MCF 10A (cell line): ENCODE results near the gene PPP1R12A. TPM values are rescaled to one million over a fixed set of nuclear protein-coding genes. Genes with fewer than 3 reads are reported as not detected.

Source experiments
- BruUV-seq: library from RNA; stranded (reverse); fragments of 400-500 nt; replicated peaks from 2 replicates; lab custom pipeline; 2021; lab: Mats Ljungman, UMichigan
- CTCF ChIA-PET: fragments of 300-600 bp; sonication (Branson Sonifier 250); formaldehyde crosslinking; extraction: SDS; loops from one replicate; lab custom pipeline; 2021; ENCODE audit warnings: antibody characterized with exemption, inconsistent platforms; lab: Yijun Ruan, JAX
- POLR2A ChIA-PET: fragments of 300-600, 350-650 bp; sonication (Branson Sonifier 250); formaldehyde crosslinking; extraction: SDS; loops from one replicate; lab custom pipeline; 2020; ENCODE audit warnings: antibody characterized with exemption, inconsistent platforms; lab: Yijun Ruan, JAX
- DNase-seq: peaks from one replicate; pipeline ENCODE4 v3.0.0-alpha.2; 2018; ENCODE audit not compliant: unreplicated experiment
- H3K27ac Mint-ChIP-seq: one replicate; pipeline ENCODE4 v1.8.0; 2022; ENCODE audit warnings: mild to moderate bottlenecking, low read depth, mixed read lengths; ENCODE audit not compliant: unreplicated experiment
- H3K27me3 Mint-ChIP-seq: one replicate; pipeline ENCODE4 v1.8.0; 2022; ENCODE audit warnings: mixed read lengths; ENCODE audit not compliant: insufficient read depth, unreplicated experiment
- H3K36me3 Mint-ChIP-seq: one replicate; pipeline ENCODE4 v1.8.0; 2022; ENCODE audit warnings: mild to moderate bottlenecking, moderate library complexity, mixed read lengths; ENCODE audit not compliant: insufficient read depth, unreplicated experiment
- H3K4me1 Mint-ChIP-seq: one replicate; pipeline ENCODE4 v1.8.0; 2022; ENCODE audit warnings: mixed read lengths; ENCODE audit not compliant: insufficient read depth, unreplicated experiment
- H3K4me3 Mint-ChIP-seq: one replicate; pipeline ENCODE4 v1.8.0; 2022; ENCODE audit warnings: mild to moderate bottlenecking, moderate library complexity, mixed read lengths; ENCODE audit not compliant: unreplicated experiment
- H3K9me3 Mint-ChIP-seq: one replicate; pipeline ENCODE4 v1.8.0; 2022; ENCODE audit warnings: mixed read lengths; ENCODE audit not compliant: unreplicated experiment
- intact Hi-C: fragments of 100-400 bp; cut with micrococcal nuclease; formaldehyde crosslinking; loops from 2 replicates; pipeline ENCODE4 v1.14.1; 2022
- total RNA-seq: library from RNA; stranded (reverse); gene quantifications from 2 replicates; pipeline ENCODE4 v1.2.3, GENCODE V29; 2022
- TF ChIP-seq, protein P1 (sequence below): fragments of 200-600 bp; IDR thresholded peaks from one replicate; pipeline ENCODE4 v1.8.0; 2022; ENCODE audit warnings: antibody characterized with exemption, mild to moderate bottlenecking; ENCODE audit not compliant: unreplicated experiment

Gene PPP1R12A
- total RNA-seq, 1 experiment from 2014 or later = 78.0 TPM

DNA sequence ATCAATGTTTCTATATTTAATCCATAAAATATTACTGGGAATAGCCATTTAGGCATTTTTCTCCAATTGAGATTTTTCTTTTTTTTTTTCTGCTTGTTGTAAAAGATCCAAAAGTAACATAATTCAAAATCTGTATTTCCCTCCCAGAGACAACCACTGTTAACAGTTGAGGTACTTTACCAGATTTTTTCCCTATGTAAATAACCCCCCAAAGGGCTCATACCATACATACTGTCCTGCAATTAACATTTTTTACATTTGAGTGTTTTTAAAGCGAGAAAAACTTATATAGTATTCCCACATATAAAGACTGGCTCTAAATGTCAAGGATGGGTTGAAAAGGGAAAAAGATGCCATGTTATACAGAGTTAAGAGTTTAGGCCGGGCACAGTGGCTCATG is 18.1 kb downstream of the PPP1R12A start:
- H3K27me3 Mint-ChIP-seq = no peaks in the 10 kb centered on the region
- ChIA-PET POLR2A (interaction anchor here (0.6 kb wide), 1 partner anchor 17 kb away, joined by 3 read pairs; no protein-coding TSS in a partner anchor), CTCF (interaction anchor here (0.6 to 0.7 kb wide), 2 partner anchors 58 to 1435 kb away, joined by 3 read pairs; no protein-coding TSS in a partner anchor)
- no TSS peak for BruUV-seq
- no peaks in the 10 kb centered on the region for H3K36me3 Mint-ChIP-seq
- intact Hi-C loops = no loop called here
- TF ChIP-seq, protein P1, sequence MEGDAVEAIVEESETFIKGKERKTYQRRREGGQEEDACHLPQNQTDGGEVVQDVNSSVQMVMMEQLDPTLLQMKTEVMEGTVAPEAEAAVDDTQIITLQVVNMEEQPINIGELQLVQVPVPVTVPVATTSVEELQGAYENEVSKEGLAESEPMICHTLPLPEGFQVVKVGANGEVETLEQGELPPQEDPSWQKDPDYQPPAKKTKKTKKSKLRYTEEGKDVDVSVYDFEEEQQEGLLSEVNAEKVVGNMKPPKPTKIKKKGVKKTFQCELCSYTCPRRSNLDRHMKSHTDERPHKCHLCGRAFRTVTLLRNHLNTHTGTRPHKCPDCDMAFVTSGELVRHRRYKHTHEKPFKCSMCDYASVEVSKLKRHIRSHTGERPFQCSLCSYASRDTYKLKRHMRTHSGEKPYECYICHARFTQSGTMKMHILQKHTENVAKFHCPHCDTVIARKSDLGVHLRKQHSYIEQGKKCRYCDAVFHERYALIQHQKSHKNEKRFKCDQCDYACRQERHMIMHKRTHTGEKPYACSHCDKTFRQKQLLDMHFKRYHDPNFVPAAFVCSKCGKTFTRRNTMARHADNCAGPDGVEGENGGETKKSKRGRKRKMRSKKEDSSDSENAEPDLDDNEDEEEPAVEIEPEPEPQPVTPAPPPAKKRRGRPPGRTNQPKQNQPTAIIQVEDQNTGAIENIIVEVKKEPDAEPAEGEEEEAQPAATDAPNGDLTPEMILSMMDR = no peak
- H3K27ac Mint-ChIP-seq = peak overlapping the region; percentile 16
- no peak overlapping the region for H3K4me3 Mint-ChIP-seq
- no peaks in the 10 kb centered on the region for H3K9me3 Mint-ChIP-seq
- H3K4me1 Mint-ChIP-seq = peaks cover 6% of the 10 kb centered on the region
- no peak for DNase-seq

DNA sequence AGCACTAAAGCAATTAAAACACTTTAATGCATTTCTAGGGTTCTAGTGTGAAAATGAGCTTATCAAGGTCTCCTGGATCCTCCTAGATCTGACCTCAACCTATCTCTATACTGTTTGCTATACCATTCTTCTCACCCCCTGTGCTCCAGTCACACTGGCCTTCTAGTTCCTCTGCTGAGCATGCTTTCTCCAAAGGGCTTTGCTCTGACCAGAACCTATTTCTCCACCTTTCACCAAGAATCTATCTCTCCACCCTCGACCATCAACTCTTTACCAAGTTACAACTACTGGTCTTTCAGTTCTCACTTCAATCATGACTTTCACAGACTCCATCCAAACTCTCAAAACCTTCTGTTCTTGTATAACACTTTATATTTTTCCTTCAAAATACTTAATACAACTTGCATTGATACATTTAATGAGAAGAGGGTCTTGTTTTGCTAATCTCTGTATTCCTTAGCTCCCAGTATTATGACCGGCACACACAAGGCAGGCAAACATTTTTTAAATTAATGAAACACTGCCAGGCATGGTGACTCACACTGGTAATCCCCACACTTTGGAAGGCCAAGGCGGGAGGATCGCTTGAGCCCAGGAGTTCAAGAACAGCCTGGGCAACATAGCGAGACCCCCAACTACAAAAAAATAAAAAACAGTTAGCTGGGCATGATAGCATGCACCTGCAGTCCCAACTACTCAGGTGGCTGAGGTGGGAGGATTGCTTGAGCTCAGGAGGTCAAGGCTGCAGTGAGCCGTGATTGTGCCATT is 22.8 kb downstream of the PPP1R12A start:
- Mint-ChIP-seq H3K27me3 (no peaks in the 10 kb centered on the region), H3K4me1 (peaks cover 15% of the 10 kb centered on the region), H3K9me3 (no peaks in the 10 kb centered on the region), H3K27ac (peak overlapping the region; percentile 4), H3K4me3 (no peak overlapping the region), H3K36me3 (no peaks in the 10 kb centered on the region)
- ChIA-PET POLR2A (interaction anchor here (0.6 to 2.7 kb wide), 3 partner anchors 19 to 408 kb away, joined by 3 to 11 read pairs (median 3); no protein-coding TSS in a partner anchor), CTCF (interaction anchor here (0.7 to 1.2 kb wide), 4 partner anchors 11 to 26 kb away, joined by 3 to 5 read pairs (median 4); no protein-coding TSS in a partner anchor)
- no TSS peak for BruUV-seq
- intact Hi-C loops = no loop called here
- TF ChIP-seq, protein P1 = no peak
- DNase-seq = peak; percentile 45

DNA sequence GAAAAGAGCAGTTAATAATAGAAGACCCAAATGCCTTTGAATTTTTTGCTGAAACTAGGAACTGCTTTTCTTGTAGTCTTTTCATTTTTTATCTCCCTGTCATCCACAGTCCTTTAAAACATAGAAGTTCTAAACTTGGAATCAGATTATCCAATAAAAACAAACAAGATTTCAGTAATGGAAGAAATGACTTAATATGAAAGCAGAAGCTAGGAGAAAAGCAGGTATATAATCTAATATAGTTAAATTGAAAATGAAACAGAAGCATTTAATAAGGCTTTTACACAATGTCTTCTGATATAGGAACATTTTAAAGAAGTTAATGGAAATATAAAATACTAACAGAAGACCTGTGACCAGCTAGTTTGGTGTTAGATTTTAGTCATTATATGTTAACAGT is 26.5 kb downstream of the PPP1R12A start:
- Mint-ChIP-seq H3K27me3 (no peaks in the 10 kb centered on the region), H3K4me1 (peaks cover 15% of the 10 kb centered on the region), H3K27ac (no peak overlapping the region), H3K9me3 (no peaks in the 10 kb centered on the region), H3K4me3 (no peak overlapping the region), H3K36me3 (peaks cover 7% of the 10 kb centered on the region)
- BruUV-seq = no TSS peak
- POLR2A ChIA-PET = no interaction called here
- CTCF ChIA-PET = no interaction called here
- DNase-seq = no peak
- intact Hi-C loops = no loop called here
- TF ChIP-seq, protein P1 = no peak

DNA sequence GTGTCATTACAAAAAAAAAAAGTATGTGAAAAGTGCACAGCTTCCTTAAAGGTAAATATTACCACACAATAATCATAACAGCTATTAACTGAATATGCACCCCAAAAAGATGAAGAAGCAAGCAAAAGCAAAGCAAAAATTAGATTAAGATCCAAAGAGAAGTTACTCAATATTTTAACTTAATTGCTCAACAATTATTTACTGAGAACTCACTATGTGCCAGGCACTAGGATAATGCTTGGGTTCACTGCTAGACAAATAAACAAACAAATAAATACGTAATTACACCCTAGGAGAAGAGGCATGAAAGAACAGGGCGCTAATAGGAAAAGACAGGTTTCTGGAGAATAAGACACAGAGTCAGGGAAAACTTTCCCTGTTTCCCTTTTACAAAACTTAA is 33.4 kb downstream of the PPP1R12A start:
- no TSS peak for BruUV-seq
- intact Hi-C loops = no loop called here
- ChIA-PET POLR2A (interaction anchor here (0.6 to 1.4 kb wide), 4 partner anchors 18 to 455 kb away, joined by 3 read pairs; no protein-coding TSS in a partner anchor), CTCF (interaction anchor here (0.9 to 1.1 kb wide), 3 partner anchors 10 to 413 kb away, joined by 3 to 4 read pairs (median 3); no protein-coding TSS in a partner anchor)
- H3K27me3 Mint-ChIP-seq = no peaks in the 10 kb centered on the region
- TF ChIP-seq, protein P1 = no peak
- no peak overlapping the region for H3K27ac Mint-ChIP-seq
- no peak overlapping the region for H3K4me3 Mint-ChIP-seq
- H3K4me1 Mint-ChIP-seq = peaks cover 28% of the 10 kb centered on the region
- no peaks in the 10 kb centered on the region for H3K9me3 Mint-ChIP-seq
- DNase-seq = no peak
- peaks cover 7% of the 10 kb centered on the region for H3K36me3 Mint-ChIP-seq
